ENCODE measurements around the gene TLCD5. TPM values are rescaled to one million over a fixed set of nuclear protein-coding genes. Genes with fewer than 3 reads are reported as not detected.

Gene TLCD5
- total and polyA plus RNA-seq, 5 donors from 2014 or later = 0.21 to 0.46 (median 0.35) TPM; not detected in 1

- no peaks in the 10 kb centered on the region for H3K9me3 ChIP-seq (ENCODE audit: control insufficient read depth in 2 of 2, low read length in 2 of 2)
- no peak overlapping the region for H3K4me3 Mint-ChIP-seq
- H3K27me3 Mint-ChIP-seq = no peaks in the 10 kb centered on the region
- H3K27me3 ChIP-seq (ENCODE audit: control insufficient read depth, insufficient read depth, low read length) = peaks cover 3% of the 10 kb centered on the region
- no peaks in the 10 kb centered on the region for H3K36me3 ChIP-seq (ENCODE audit: control insufficient read depth, insufficient read depth, low read length)
- H3K9me3 Mint-ChIP-seq = peaks cover 0 to 2% (median 0%) of the 10 kb centered on the region in 7 donors
- no peak for ATAC-seq (ENCODE audit: low read depth in 2 of 2)
- no peak overlapping the region for H3K4me3 ChIP-seq (ENCODE audit: low read depth, low read length)
- no peaks in the 10 kb centered on the region for H3K4me1 Mint-ChIP-seq
- H3K27ac ChIP-seq (ENCODE audit: insufficient read depth, low read length, poor library complexity, severe bottlenecking) = no peak overlapping the region
- no peak for DNase-seq
- H3K4me1 ChIP-seq (ENCODE audit: control insufficient read depth, insufficient read depth, low read length, poor library complexity, severe bottlenecking) = no peaks in the 10 kb centered on the region
- H3K36me3 Mint-ChIP-seq = no peaks in the 10 kb centered on the region
- no peak overlapping the region for H3K27ac Mint-ChIP-seq
These were observed 37.1 kb upstream of the TLCD5 start for GRCh38 chr11:120288021-120288420.

- Histone ChIP-seq H3K4me1 (ENCODE audit: control insufficient read depth, insufficient read depth, low read length, poor library complexity, severe bottlenecking) (no peaks in the 10 kb centered on the region), H3K36me3 (ENCODE audit: control insufficient read depth, insufficient read depth, low read length) (no peaks in the 10 kb centered on the region), H3K9me3 (ENCODE audit: control insufficient read depth in 2 of 2, low read length in 2 of 2) (no peaks in the 10 kb centered on the region), H3K27ac (ENCODE audit: insufficient read depth, low read length, poor library complexity, severe bottlenecking) (no peak overlapping the region), H3K4me3 (ENCODE audit: low read depth, low read length) (no peak overlapping the region), H3K27me3 (ENCODE audit: control insufficient read depth, insufficient read depth, low read length) (peaks cover 3% of the 10 kb centered on the region)
- no peak overlapping the region for H3K4me3 Mint-ChIP-seq
- no peak overlapping the region for H3K27ac Mint-ChIP-seq
- DNase-seq = no peak
- H3K36me3 Mint-ChIP-seq = no peaks in the 10 kb centered on the region
- H3K27me3 Mint-ChIP-seq = no peaks in the 10 kb centered on the region
- ATAC-seq (ENCODE audit: low read depth in 2 of 2) = no peak
- H3K4me1 Mint-ChIP-seq = no peaks in the 10 kb centered on the region
- peaks cover 0 to 2% (median 0%) of the 10 kb centered on the region in 7 donors for H3K9me3 Mint-ChIP-seq
These were observed 35.7 kb upstream of the TLCD5 start for GRCh38 chr11:120289426-120289825.

DNA sequence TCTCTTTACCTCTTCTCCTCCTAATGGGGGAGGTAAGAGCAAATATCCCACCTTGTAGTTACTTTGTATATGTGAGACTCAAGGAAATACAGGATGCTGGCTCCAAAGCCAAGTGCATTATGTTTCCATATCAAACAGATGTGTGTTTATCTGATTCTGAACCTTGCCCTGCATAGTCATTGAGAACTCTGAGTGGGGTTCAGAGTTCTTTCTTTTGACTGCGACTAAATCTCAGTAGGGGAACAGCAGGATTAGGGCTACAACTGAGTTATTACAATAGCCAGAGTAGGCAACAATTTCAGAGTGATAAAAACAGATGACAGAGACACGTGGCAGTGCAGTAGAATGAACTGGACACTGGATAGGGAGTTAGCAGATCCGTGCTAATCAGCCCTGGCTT lies 34.1 kb upstream of the TLCD5 start:
- Histone ChIP-seq H3K4me1 (ENCODE audit: control insufficient read depth, insufficient read depth, low read length, poor library complexity, severe bottlenecking) (no peaks in the 10 kb centered on the region), H3K9me3 (ENCODE audit: control insufficient read depth in 2 of 2, low read length in 2 of 2) (no peaks in the 10 kb centered on the region), H3K27ac (ENCODE audit: insufficient read depth, low read length, poor library complexity, severe bottlenecking) (no peak overlapping the region), H3K4me3 (ENCODE audit: low read depth, low read length) (no peak overlapping the region), H3K27me3 (ENCODE audit: control insufficient read depth, insufficient read depth, low read length) (peaks cover 3% of the 10 kb centered on the region), H3K36me3 (ENCODE audit: control insufficient read depth, insufficient read depth, low read length) (no peaks in the 10 kb centered on the region)
- Mint-ChIP-seq H3K4me1 (no peaks in the 10 kb centered on the region), H3K27ac (no peak overlapping the region), H3K36me3 (no peaks in the 10 kb centered on the region), H3K9me3 (peaks cover 0 to 2% (median 0%) of the 10 kb centered on the region in 7 donors), H3K27me3 (no peaks in the 10 kb centered on the region), H3K4me3 (no peak overlapping the region)
- ATAC-seq (ENCODE audit: low read depth in 2 of 2) = no peak
- no peak for DNase-seq

GRCh38 chr11:120293038-120293800 lies 31.9 kb upstream of the TLCD5 start:
- ATAC-seq (ENCODE audit: low read depth in 2 of 2) (no peak), DNase-seq (no peak)
- no peaks in the 10 kb centered on the region for H3K36me3 ChIP-seq (ENCODE audit: control insufficient read depth, insufficient read depth, low read length)
- no peaks in the 10 kb centered on the region for H3K4me1 ChIP-seq (ENCODE audit: control insufficient read depth, insufficient read depth, low read length, poor library complexity, severe bottlenecking)
- Mint-ChIP-seq H3K9me3 (peaks cover 0 to 3% (median 0%) of the 10 kb centered on the region in 7 donors), H3K4me3 (no peak overlapping the region), H3K27me3 (peaks cover 8% of the 10 kb centered on the region), H3K36me3 (no peaks in the 10 kb centered on the region), H3K27ac (no peak overlapping the region), H3K4me1 (no peaks in the 10 kb centered on the region)
- H3K27ac ChIP-seq (ENCODE audit: insufficient read depth, low read length, poor library complexity, severe bottlenecking) = no peak overlapping the region
- H3K9me3 ChIP-seq (ENCODE audit: control insufficient read depth in 2 of 2, low read length in 2 of 2) = no peaks in the 10 kb centered on the region
- H3K27me3 ChIP-seq (ENCODE audit: control insufficient read depth, insufficient read depth, low read length) = no peaks in the 10 kb centered on the region
- H3K4me3 ChIP-seq (ENCODE audit: low read depth, low read length) = no peak overlapping the region

GRCh38 chr11:120294096-120294495 lies 31.0 kb upstream of the TLCD5 start:
- H3K36me3 Mint-ChIP-seq = no peaks in the 10 kb centered on the region
- H3K27me3 Mint-ChIP-seq = peaks cover 14% of the 10 kb centered on the region
- DNase-seq (no peak), ATAC-seq (ENCODE audit: low read depth in 2 of 2) (no peak)
- peaks cover 0 to 3% (median 0%) of the 10 kb centered on the region in 7 donors for H3K9me3 Mint-ChIP-seq
- Histone ChIP-seq H3K4me3 (ENCODE audit: low read depth, low read length) (no peak overlapping the region), H3K9me3 (ENCODE audit: control insufficient read depth in 2 of 2, low read length in 2 of 2) (no peaks in the 10 kb centered on the region), H3K4me1 (ENCODE audit: control insufficient read depth, insufficient read depth, low read length, poor library complexity, severe bottlenecking) (no peaks in the 10 kb centered on the region), H3K27me3 (ENCODE audit: control insufficient read depth, insufficient read depth, low read length) (no peaks in the 10 kb centered on the region), H3K27ac (ENCODE audit: insufficient read depth, low read length, poor library complexity, severe bottlenecking) (no peak overlapping the region), H3K36me3 (ENCODE audit: control insufficient read depth, insufficient read depth, low read length) (no peaks in the 10 kb centered on the region)
- no peak overlapping the region for H3K27ac Mint-ChIP-seq
- no peak overlapping the region for H3K4me3 Mint-ChIP-seq
- no peaks in the 10 kb centered on the region for H3K4me1 Mint-ChIP-seq

DNA sequence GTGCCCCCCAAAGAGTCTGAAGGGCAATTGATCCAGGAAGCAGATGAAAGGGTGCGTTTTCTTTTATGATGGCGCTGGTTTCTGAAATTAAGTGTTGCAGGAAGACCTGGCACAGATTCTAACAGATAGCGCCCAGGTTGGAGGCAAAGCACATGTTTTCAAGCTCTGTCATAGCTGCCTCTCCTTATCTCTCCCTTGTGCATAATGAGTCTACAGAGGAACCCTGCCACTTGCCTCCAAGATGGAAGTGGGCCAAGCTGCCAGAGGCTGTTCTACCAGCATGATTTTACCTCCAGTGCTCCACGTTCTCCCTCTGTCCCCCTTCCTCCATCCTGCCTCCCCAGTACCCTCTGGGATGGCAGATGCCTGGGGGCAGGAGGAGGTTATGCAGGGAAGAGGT lies 30.0 kb upstream of the TLCD5 start:
- Mint-ChIP-seq H3K4me3 (no peak overlapping the region), H3K36me3 (no peaks in the 10 kb centered on the region), H3K9me3 (peaks cover 0 to 3% (median 0%) of the 10 kb centered on the region in 7 donors), H3K27ac (no peak overlapping the region), H3K27me3 (peaks cover 17% of the 10 kb centered on the region), H3K4me1 (no peaks in the 10 kb centered on the region)
- ATAC-seq (ENCODE audit: low read depth in 2 of 2) = no peak
- Histone ChIP-seq H3K36me3 (ENCODE audit: control insufficient read depth, insufficient read depth, low read length) (no peaks in the 10 kb centered on the region), H3K27ac (ENCODE audit: insufficient read depth, low read length, poor library complexity, severe bottlenecking) (no peak overlapping the region), H3K4me1 (ENCODE audit: control insufficient read depth, insufficient read depth, low read length, poor library complexity, severe bottlenecking) (no peaks in the 10 kb centered on the region), H3K27me3 (ENCODE audit: control insufficient read depth, insufficient read depth, low read length) (no peaks in the 10 kb centered on the region), H3K4me3 (ENCODE audit: low read depth, low read length) (no peak overlapping the region), H3K9me3 (ENCODE audit: control insufficient read depth in 2 of 2, low read length in 2 of 2) (no peaks in the 10 kb centered on the region)
- DNase-seq = no peak

DNA sequence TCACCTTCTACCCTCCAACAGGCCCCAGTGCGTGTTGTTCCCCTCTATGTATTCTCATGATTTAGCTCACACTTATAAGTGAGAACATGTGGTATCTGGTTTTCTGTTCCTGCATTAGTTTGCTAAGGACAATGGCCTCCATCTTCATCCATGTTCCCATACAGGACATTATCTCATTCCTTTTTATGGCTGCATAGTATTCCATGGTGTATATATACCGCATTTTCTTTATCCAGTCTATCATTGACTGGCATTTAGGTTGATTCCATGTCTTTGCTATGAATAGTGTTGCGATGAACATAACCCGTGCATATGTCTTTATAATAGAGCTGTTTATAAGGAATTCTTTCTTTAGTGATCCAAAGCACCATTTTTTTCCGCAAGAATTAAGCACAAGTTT lies 28.5 kb upstream of the TLCD5 start:
- ATAC-seq (ENCODE audit: low read depth in 2 of 2) = no peak
- no peak overlapping the region for H3K4me3 ChIP-seq (ENCODE audit: low read depth, low read length)
- peaks cover 17% of the 10 kb centered on the region for H3K27me3 Mint-ChIP-seq

GRCh38 chr11:120298461-120298860 lies 26.6 kb upstream of the TLCD5 start:
- no peak overlapping the region for H3K4me3 Mint-ChIP-seq
- no peak overlapping the region for H3K27ac Mint-ChIP-seq
- H3K27me3 Mint-ChIP-seq = peaks cover 17% of the 10 kb centered on the region
- Histone ChIP-seq H3K4me1 (ENCODE audit: control insufficient read depth, insufficient read depth, low read length, poor library complexity, severe bottlenecking) (no peaks in the 10 kb centered on the region), H3K27me3 (ENCODE audit: control insufficient read depth, insufficient read depth, low read length) (no peaks in the 10 kb centered on the region), H3K36me3 (ENCODE audit: control insufficient read depth, insufficient read depth, low read length) (no peaks in the 10 kb centered on the region), H3K9me3 (ENCODE audit: control insufficient read depth in 2 of 2, low read length in 2 of 2) (no peaks in the 10 kb centered on the region), H3K4me3 (ENCODE audit: low read depth, low read length) (no peak overlapping the region), H3K27ac (ENCODE audit: insufficient read depth, low read length, poor library complexity, severe bottlenecking) (no peak overlapping the region)
- no peak for ATAC-seq (ENCODE audit: low read depth in 2 of 2)
- DNase-seq = no peak
- H3K9me3 Mint-ChIP-seq = peaks cover 0 to 3% (median 0%) of the 10 kb centered on the region in 7 donors
- H3K4me1 Mint-ChIP-seq = no peaks in the 10 kb centered on the region
- no peaks in the 10 kb centered on the region for H3K36me3 Mint-ChIP-seq

More for the DNA sequence above, 28.5 kb upstream of the TLCD5 start:
- Mint-ChIP-seq H3K9me3 (peaks cover 0 to 3% (median 0%) of the 10 kb centered on the region in 7 donors), H3K36me3 (no peaks in the 10 kb centered on the region), H3K4me3 (no peak overlapping the region), H3K4me1 (no peaks in the 10 kb centered on the region), H3K27ac (no peak overlapping the region)
- no peak for DNase-seq
- H3K27me3 ChIP-seq (ENCODE audit: control insufficient read depth, insufficient read depth, low read length) = no peaks in the 10 kb centered on the region
- no peak overlapping the region for H3K27ac ChIP-seq (ENCODE audit: insufficient read depth, low read length, poor library complexity, severe bottlenecking)
- no peaks in the 10 kb centered on the region for H3K9me3 ChIP-seq (ENCODE audit: control insufficient read depth in 2 of 2, low read length in 2 of 2)
- no peaks in the 10 kb centered on the region for H3K4me1 ChIP-seq (ENCODE audit: control insufficient read depth, insufficient read depth, low read length, poor library complexity, severe bottlenecking)
- no peaks in the 10 kb centered on the region for H3K36me3 ChIP-seq (ENCODE audit: control insufficient read depth, insufficient read depth, low read length)

Data from CD4-positive, CD25-positive, alpha-beta regulatory T cell (primary cell).